Choroid plexus epithelial cell (primary cell): ENCODE data around the gene ANXA2.

ENCODE experiments used
- DNase-seq: peaks from one replicate; pipeline ENCODE4 v3.0.0-alpha.2; 2010; ENCODE audit warnings: low read depth
- H3K4me3 ChIP-seq: 2 replicates; pipeline ENCODE4 v1.5.1; 2011; ENCODE audit warnings: low read depth, mild to moderate bottlenecking, control low read depth, low read length, moderate library complexity
- TF ChIP-seq, protein P1 (sequence below): conservative IDR thresholded peaks from 2 replicates; pipeline ENCODE4 v1.5.1; 2011; ENCODE audit warnings: low read depth, mild to moderate bottlenecking, control low read depth, inconsistent platforms, low read length, moderate library complexity

The ANXA2 gene

DNA sequence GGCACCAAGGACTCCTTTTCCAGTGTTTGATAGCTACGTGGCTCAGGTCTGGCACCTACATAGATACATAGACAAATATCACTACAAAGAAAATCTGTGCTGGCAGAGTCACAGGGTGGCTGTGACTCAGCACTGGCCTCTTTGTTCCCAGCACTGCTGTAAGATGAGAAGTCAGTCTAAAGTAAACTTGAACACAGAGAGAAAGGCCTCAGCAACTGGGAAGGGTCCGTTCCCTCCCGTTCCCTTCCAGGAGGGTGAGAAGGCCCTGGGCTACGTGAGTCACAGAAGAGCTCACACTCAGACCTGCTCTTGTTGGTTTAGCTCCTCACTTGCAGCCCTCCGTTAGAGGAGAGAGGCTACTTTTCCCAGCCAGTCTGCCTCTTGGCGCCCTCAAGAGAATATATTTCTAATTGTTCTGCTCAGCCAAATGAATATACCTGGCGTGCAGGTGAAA is 23.1 kb downstream of the ANXA2 start:
- H3K4me3 ChIP-seq = no peak overlapping the region
- DNase-seq = peak; percentile 97
- TF ChIP-seq, protein P1, sequence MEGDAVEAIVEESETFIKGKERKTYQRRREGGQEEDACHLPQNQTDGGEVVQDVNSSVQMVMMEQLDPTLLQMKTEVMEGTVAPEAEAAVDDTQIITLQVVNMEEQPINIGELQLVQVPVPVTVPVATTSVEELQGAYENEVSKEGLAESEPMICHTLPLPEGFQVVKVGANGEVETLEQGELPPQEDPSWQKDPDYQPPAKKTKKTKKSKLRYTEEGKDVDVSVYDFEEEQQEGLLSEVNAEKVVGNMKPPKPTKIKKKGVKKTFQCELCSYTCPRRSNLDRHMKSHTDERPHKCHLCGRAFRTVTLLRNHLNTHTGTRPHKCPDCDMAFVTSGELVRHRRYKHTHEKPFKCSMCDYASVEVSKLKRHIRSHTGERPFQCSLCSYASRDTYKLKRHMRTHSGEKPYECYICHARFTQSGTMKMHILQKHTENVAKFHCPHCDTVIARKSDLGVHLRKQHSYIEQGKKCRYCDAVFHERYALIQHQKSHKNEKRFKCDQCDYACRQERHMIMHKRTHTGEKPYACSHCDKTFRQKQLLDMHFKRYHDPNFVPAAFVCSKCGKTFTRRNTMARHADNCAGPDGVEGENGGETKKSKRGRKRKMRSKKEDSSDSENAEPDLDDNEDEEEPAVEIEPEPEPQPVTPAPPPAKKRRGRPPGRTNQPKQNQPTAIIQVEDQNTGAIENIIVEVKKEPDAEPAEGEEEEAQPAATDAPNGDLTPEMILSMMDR = no peak

DNA sequence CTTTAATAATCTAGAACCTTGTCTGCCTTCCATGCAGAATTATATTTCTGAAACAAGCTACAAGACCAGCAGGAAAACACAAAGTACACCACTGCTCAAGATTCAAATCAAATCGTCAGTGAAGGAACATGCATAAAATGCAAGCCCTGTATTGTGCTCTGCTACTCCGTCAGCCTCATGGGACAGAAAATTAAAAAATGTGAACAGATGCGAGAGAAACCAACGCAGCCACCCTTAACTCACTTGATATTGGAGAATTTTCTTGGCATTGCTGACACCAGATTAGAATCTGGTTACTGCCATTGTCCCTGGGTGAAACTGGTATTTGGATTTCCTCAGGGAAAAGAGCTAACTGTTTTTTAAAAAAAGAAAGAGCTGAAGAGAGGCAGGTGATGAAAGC is 23.6 kb downstream of the ANXA2 start:
- TF ChIP-seq, protein P1 = no peak
- DNase-seq = no peak
- H3K4me3 ChIP-seq = no peak overlapping the region

DNA sequence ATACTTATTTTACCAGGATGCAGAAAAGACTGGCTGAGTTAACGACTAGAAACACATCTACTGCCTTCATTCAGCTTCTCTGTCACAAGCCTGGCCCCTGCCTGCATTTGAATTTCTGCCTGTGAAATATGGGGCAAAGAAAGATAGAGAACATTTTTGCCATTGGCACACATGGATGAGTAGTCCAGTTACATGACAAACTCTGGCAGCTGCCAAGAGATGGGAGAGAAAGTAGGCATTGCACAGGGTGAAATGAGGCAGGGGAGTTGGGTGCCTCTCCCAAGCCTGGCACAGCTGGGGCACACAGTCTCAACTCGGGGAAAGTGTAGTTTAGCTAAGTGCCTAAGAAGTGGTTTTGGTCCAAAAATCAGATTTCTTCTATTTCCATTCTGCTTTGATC is 24.0 kb downstream of the ANXA2 start:
- no peak for DNase-seq
- no peak overlapping the region for H3K4me3 ChIP-seq
- TF ChIP-seq, protein P1 = no peak

DNA sequence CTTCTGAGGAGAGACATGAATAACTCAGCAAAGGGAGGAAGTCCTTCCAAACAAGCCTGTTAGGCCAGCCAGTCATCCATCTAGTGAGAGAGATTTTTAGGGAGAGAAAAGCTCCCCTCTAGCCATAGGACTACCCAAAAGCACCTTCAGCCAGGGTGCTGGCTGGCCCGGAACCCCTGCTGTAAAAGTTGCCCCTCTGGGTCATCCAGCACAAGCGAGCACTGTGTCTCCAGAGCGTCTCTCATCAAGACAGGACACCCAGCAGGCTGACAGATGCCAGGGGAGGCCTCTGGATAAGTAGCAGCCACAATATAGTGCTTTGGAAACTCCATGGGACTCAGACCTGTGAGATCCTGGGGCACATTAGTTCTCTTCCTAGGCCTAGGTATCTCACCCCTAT is 24.5 kb downstream of the ANXA2 start:
- DNase-seq = no peak
- TF ChIP-seq, protein P1 = no peak
- no peak overlapping the region for H3K4me3 ChIP-seq

DNA sequence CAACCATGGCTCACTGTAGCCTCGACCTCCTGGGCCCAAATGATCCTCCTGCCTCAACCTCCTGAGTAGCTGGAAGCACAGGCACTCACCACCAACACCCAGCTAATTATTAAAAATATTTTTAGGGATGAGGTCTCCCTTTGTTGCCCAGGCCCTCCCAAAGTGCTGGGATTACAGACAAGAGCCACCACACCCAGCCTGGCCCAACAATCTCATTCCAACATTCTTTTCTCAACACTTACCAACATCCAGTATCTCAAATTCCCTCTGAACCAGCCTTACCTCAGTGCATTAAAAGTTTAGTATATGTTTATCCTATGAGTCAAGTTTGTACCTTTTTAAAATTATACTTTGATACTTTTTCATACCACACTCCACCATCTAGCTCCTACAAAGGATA is 25.0 kb downstream of the ANXA2 start:
- TF ChIP-seq, protein P1 = no peak
- DNase-seq = no peak
- no peak overlapping the region for H3K4me3 ChIP-seq

DNA sequence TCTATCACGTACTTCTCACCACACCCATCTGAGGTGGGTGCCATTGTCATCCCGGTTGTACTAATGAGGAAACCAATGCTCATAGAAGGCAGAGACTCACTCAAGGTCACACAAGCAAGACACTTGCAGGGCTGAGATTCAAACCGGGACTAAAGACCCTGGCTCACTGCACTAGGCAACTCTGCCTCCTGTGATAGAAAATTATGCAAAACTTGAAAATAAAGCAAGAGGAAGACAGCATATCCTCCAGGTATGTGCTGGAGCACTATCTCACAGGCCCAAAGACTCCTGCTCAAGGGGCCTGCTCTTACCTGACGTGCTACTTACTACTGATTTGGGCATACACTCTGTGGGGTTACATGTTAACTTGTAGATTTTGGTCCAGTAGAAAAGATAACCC is 25.6 kb downstream of the ANXA2 start:
- TF ChIP-seq, protein P1 = no peak
- no peak for DNase-seq
- H3K4me3 ChIP-seq = no peak overlapping the region

DNA sequence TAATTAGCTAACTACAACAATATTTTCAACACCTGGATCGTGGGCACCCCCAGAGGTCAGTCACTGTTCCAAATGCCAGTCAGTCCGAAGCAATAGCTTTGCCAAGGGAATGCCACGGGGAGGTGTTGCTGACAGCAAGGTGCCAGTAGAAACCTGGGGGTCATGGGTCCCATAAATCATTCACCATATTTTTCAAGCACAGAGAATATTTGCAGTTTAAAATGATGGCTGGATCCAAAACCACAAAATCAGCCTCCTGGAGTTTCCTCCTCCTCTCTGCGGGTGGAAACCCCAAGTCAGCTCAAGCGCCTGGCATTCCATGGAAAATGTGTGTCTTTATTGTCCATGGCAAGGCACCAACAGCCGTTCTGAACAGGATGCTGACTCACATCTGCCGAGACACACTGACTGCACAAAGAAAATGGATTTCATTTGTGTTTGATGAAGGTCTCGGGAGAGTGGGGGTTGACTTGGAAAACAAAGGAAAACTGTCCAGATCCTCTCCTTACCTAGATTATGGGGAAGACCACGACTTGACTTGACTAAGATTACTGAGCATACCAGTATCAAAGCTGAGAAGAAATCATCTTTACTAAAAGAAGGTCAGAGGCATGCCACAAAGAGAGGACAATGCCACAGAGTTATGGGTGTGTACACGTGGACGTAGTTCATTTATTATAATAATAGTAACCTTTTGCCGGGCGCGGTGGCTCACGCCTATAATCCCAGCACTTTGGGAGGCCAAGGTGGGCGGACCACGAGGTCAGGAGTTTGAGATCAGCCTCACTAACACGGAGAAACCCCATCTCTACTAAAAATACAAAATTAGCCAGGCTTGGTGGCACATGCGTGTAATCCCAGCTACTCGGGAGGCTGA is 26.4 kb downstream of the ANXA2 start:
- peak; percentile 99 for DNase-seq
- TF ChIP-seq, protein P1 = no peak
- H3K4me3 ChIP-seq = no peak overlapping the region
